K562 (cell line): ENCODE data around the gene CEP250. TPM values are rescaled to one million over a fixed set of nuclear protein-coding genes. Genes with fewer than 3 reads are reported as not detected.

Experiments used
- ATAC-seq: fragments of 200-7000 bp; cut with Tn5 transposase; 3 replicates; pipeline ENCODE4 v1.9.1; 2020; ENCODE audit warnings: moderate library complexity
- BruUV-seq: library from RNA; stranded (reverse); fragments of 400-500 nt; replicated peaks from 2 replicates; lab custom pipeline; 2021; lab: Mats Ljungman, UMichigan
- CTCF ChIA-PET: fragments of 300-600 bp; formaldehyde crosslinking; extraction: SDS; loops from one replicate; lab custom pipeline; 2021; ENCODE audit warnings: low intra/inter-chr PET ratio; lab: Yijun Ruan, JAX
- POLR2A ChIA-PET: fragments of 300-600, 350-650 bp; sonication (Branson Sonifier 250); formaldehyde crosslinking; extraction: SDS; loops from one replicate; lab custom pipeline; 2021; ENCODE audit warnings: antibody characterized with exemption, inconsistent platforms; lab: Yijun Ruan, JAX
- DNase-seq, 4 experiments: peaks; one replicate each; pipeline versions ENCODE4 v3.0.0 to v3.0.0-alpha.2; 2011 to 2018; ENCODE audit warnings: low spot score in 3 of 4, mixed read lengths in 3 of 4; ENCODE audit errors: extremely low read depth in 1 of 4
- FAIRE-seq: peaks from 2 replicates; lab custom pipeline; 2011; peaks lifted over from hg19 to GRCh38; lab: Jason Lieb, UNC
- H2AFZ ChIP-seq: 2 replicates; pipeline ENCODE4 v1.6.0; 2011; ENCODE audit warnings: low read depth, low read length, control low read depth, inconsistent platforms
- H3K27ac ChIP-seq: fragments of 200-600 bp; 3 replicates; pipeline ENCODE4 v1.8.0; 2011; ENCODE audit warnings: low read depth, mild to moderate bottlenecking, control low read depth, inconsistent platforms, low read length, moderate library complexity, mixed read lengths; ENCODE audit errors: extremely low read depth
- H3K27me3 ChIP-seq, 2 experiments: fragments of 300-600 bp in 1 of 2; 2 replicates in 1 of 2; 3 replicates in 1 of 2; pipeline versions ENCODE4 v1.6.0 to v1.8.0; 2011; ENCODE audit warnings: inconsistent platforms in 2 of 2, low read length in 2 of 2, mild to moderate bottlenecking in 1 of 2, mixed read lengths in 1 of 2, moderate library complexity in 1 of 2; ENCODE audit not compliant: control insufficient read depth in 2 of 2, insufficient read depth in 2 of 2
- H3K36me3 ChIP-seq: fragments of 300-600 bp; 3 replicates; pipeline ENCODE4 v1.8.0; 2011; ENCODE audit warnings: mild to moderate bottlenecking, low read length, inconsistent platforms; ENCODE audit not compliant: control insufficient read depth, insufficient read depth
- H3K4me1 ChIP-seq, 2 experiments: fragments of 200-600 bp in 1 of 2; replicated peaks in 1 of 2; 2 replicates in 1 of 2; 3 replicates in 1 of 2; pipeline versions ENCODE4 v1.5.1 to v1.8.0; 2011; ENCODE audit warnings: inconsistent platforms in 2 of 2, low read length in 2 of 2, mild to moderate bottlenecking in 1 of 2, mixed read lengths in 1 of 2, moderate library complexity in 1 of 2; ENCODE audit not compliant: control insufficient read depth in 2 of 2, insufficient read depth in 2 of 2
- H3K4me2 ChIP-seq: 2 replicates; pipeline ENCODE4 v1.6.1; 2011; ENCODE audit warnings: low read length, control low read depth, inconsistent platforms, mixed read lengths; ENCODE audit not compliant: insufficient read depth
- H3K4me3 ChIP-seq: fragments of 200-600 bp; sonication (generic), shearing (Covaris generic); 2 replicates; pipeline ENCODE4 v1.5.1; 2016; ENCODE audit warnings: control low read depth, inconsistent platforms
- H3K79me2 ChIP-seq: fragments of 200-600 bp; 3 replicates; pipeline ENCODE4 v1.8.0; 2011; ENCODE audit warnings: low read length, inconsistent platforms; ENCODE audit not compliant: control insufficient read depth, insufficient read depth
- H3K9ac ChIP-seq, 2 experiments: 2 replicates each; pipeline versions ENCODE4 v1.6.0 to v1.6.1; 2011; ENCODE audit warnings: low read depth in 2 of 2, low read length in 2 of 2, control low read depth in 1 of 2, inconsistent platforms in 1 of 2, mild to moderate bottlenecking in 1 of 2, mixed read lengths in 1 of 2; ENCODE audit not compliant: insufficient read depth in 1 of 2
- H3K9me1 ChIP-seq: one replicate; pipeline ENCODE4 v1.6.0; 2011; ENCODE audit warnings: inconsistent platforms, mild to moderate bottlenecking, low read length, moderate library complexity; ENCODE audit not compliant: control insufficient read depth, insufficient read depth
- H3K9me3 ChIP-seq: replicated peaks from 2 replicates; pipeline ENCODE4 v1.5.1; 2011; ENCODE audit warnings: low read depth, low read length, inconsistent platforms; ENCODE audit not compliant: control insufficient read depth, insufficient read depth
- H4K20me1 ChIP-seq: replicated peaks from 2 replicates; pipeline ENCODE4 v1.6.1; 2011; ENCODE audit warnings: low read length, inconsistent platforms, mixed read lengths; ENCODE audit not compliant: control insufficient read depth, insufficient read depth
- KLF13 ChIP-seq: fragments of 450-650 bp; IDR thresholded peaks from 2 replicates; pipeline ENCODE4 v1.6.1; 2016; ENCODE audit warnings: missing genetic modification characterization, low read depth, mild to moderate bottlenecking, missing compliant biosample characterization, moderate library complexity, borderline replicate concordance
- L3MBTL2 ChIP-seq: fragments of 450-650 bp; IDR thresholded peaks from 2 replicates; pipeline ENCODE4 v1.6.1; 2016; ENCODE audit warnings: mild to moderate bottlenecking, moderate library complexity
- OTX1 ChIP-seq: fragments of 450-650 bp; formaldehyde crosslinking; IDR thresholded peaks from 2 replicates; pipeline ENCODE4 v1.4.0; 2022; ENCODE audit warnings: mild to moderate bottlenecking
- PTTG1 ChIP-seq: fragments of 450-650 bp; IDR thresholded peaks from 2 replicates; pipeline ENCODE4 v1.6.1; 2016; ENCODE audit warnings: low read depth, mild to moderate bottlenecking, missing genetic modification characterization, missing compliant biosample characterization
- ZNF174 ChIP-seq: fragments of 250-450 bp; sonication (Bioruptor Pico); IDR thresholded peaks from 2 replicates; pipeline ENCODE4 v1.4.0; 2020; ENCODE audit warnings: mild to moderate bottlenecking
- ZNF263 ChIP-seq: sonication (generic); formaldehyde crosslinking; IDR thresholded peaks from 2 replicates; pipeline ENCODE4 v1.8.0; 2022; ENCODE audit warnings: mild to moderate bottlenecking, missing genetic modification reagents, borderline replicate concordance
- ZNF398 ChIP-seq: fragments of 250-450 bp; sonication (Bioruptor Pico); IDR thresholded peaks from 2 replicates; pipeline ENCODE4 v1.8.0; 2021; ENCODE audit warnings: moderate library complexity, mild to moderate bottlenecking, inconsistent platforms
- ZNF57 ChIP-seq: fragments of 450-650 bp; formaldehyde crosslinking; IDR thresholded peaks from 2 replicates; pipeline ENCODE4 v1.4.0; 2020; ENCODE audit warnings: mild to moderate bottlenecking, moderate library complexity
- ZNF655 ChIP-seq: fragments of 250-450 bp; sonication (Bioruptor Pico); IDR thresholded peaks from 2 replicates; pipeline ENCODE4 v1.5.0; 2021
- ZSCAN29 ChIP-seq: fragments of 450-650 bp; IDR thresholded peaks from 2 replicates; pipeline ENCODE4 v1.6.1; 2017
- ZZZ3 ChIP-seq: fragments of 450-650 bp; IDR thresholded peaks from 2 replicates; pipeline ENCODE4 v1.6.1; 2016; ENCODE audit warnings: antibody characterized with exemption, mild to moderate bottlenecking, moderate library complexity
- WGBS: fragments of 100-300 bp; shearing (Covaris generic); methylation state at CpG from one replicate; pipeline ENCODE4 v1.1.6; 2016; ENCODE audit warnings: low coverage, mixed read lengths; ENCODE audit not compliant: insufficient coverage; ENCODE audit errors: missing lambda C conversion rate; 5-methylcytosine and 5-hydroxymethylcytosine counted together
- in situ Hi-C: fragments of 300-500 bp; cut with MboI; formaldehyde crosslinking; loops from 4 replicates; pipeline ENCODE4 v1.15.0; 2018; ENCODE audit warnings: inconsistent platforms, mixed read lengths
- intact Hi-C: fragments of 100-400 bp; cut with micrococcal nuclease; formaldehyde crosslinking; loops from 2 replicates; pipeline ENCODE4 v1.14.2; 2022
- polyA plus RNA-seq, 8 experiments: library from polyadenylated mRNA; depleted of rRNA in 4 of 8; stranded (reverse) in 5 of 8; unstranded in 3 of 8; fragments of >200 nt; fragmentation: Nextera tagmentation in 2 of 8; fragmentation: Illumina TruSeq in 1 of 8; extraction: Ambion mirVana in 2 of 8; extraction: Trizol in 1 of 8; gene quantifications; 2 replicates each; pipeline versions ENCODE4 v1.2.1 to v1.2.3, GENCODE V29; 2011 to 2014; ENCODE audit warnings: inconsistent platforms in 1 of 8, missing spikeins in 1 of 8
- total RNA-seq, 7 experiments: library from RNA; depleted of rRNA in 6 of 7; stranded (reverse); fragments of >200 nt in 6 of 7; fragmentation: Illumina TruSeq in 2 of 7; extraction: Trizol in 2 of 7; gene quantifications; 2 replicates each; pipeline versions ENCODE4 v1.2.1 to v1.2.3, GENCODE V29; 2011 to 2021; ENCODE audit warnings: low replicate concordance in 1 of 7

CEP250 gene
- total and polyA plus RNA-seq, 9 of the 15 experiments (the other 6 are each of a cell fraction or from before 2014, with no cell fraction given) = 2.5 to 41.9 (median 20.5) TPM

GRCh38 chr20:35487479-35487878 is 32.1 kb downstream of the CEP250 start:
- intact Hi-C loops = no loop called here
- H3K9me3 ChIP-seq = no peaks in the 10 kb centered on the region
- H3K79me2 ChIP-seq = no peaks in the 10 kb centered on the region
- no peak overlapping the region for H3K4me2 ChIP-seq
- H3K9me1 ChIP-seq = no peaks in the 10 kb centered on the region
- TF ChIP-seq L3MBTL2 = no peak
- no peak for TF ChIP-seq ZNF174
- FAIRE-seq (no peak), ATAC-seq (no peak), DNase-seq (no peak)
- no peaks in the 10 kb centered on the region for H3K4me1 ChIP-seq
- BruUV-seq = no TSS peak
- no peak overlapping the region for H2AFZ ChIP-seq
- H3K27ac ChIP-seq = no peak overlapping the region
- H3K36me3 ChIP-seq = peaks cover 68% of the 10 kb centered on the region; the same call in 1 of the 3 replicates
- POLR2A ChIA-PET = interaction anchor here (1.5 kb wide), 1 partner anchor 10 kb away, joined by 3 read pairs; no protein-coding TSS in a partner anchor
- H3K9ac ChIP-seq = no peak overlapping the region
- H4K20me1 ChIP-seq = no peaks in the 10 kb centered on the region
- H3K4me3 ChIP-seq = no peak overlapping the region
- no peaks in the 10 kb centered on the region for H3K27me3 ChIP-seq
- in situ Hi-C loops = no loop called here
- CTCF ChIA-PET = no interaction called here
- WGBS = 96% methylated on average over 4 of the region's 4 CpGs

- Histone ChIP-seq H3K27ac (no peak overlapping the region), H3K27me3 (no peaks in the 10 kb centered on the region), H3K79me2 (no peaks in the 10 kb centered on the region), H3K4me2 (no peak overlapping the region), H2AFZ (no peak overlapping the region), H3K9ac (no peak overlapping the region), H3K4me3 (no peak overlapping the region), H4K20me1 (no peaks in the 10 kb centered on the region), H3K36me3 (peaks cover 70% of the 10 kb centered on the region; the same call in 2 of the 3 replicates), H3K4me1 (no peaks in the 10 kb centered on the region), H3K9me1 (no peaks in the 10 kb centered on the region), H3K9me3 (no peaks in the 10 kb centered on the region)
- 86% methylated on average over 5 of the region's 5 CpGs for WGBS
- FAIRE-seq (no peak), ATAC-seq (no peak), DNase-seq (no peak)
- intact Hi-C loops (no loop called here), in situ Hi-C loops (no loop called here)
- TF ChIP-seq OTX1 (CRISPR knock-in tag) (no peak), ZZZ3 (no peak), ZNF57 (CRISPR knock-in tag) (no peak), ZNF655 (CRISPR knock-in tag) (no peak), ZNF398 (CRISPR knock-in tag) (no peak), KLF13 (tag) (no peak), ZSCAN29 (no peak), PTTG1 (no peak), ZNF263 (CRISPR knock-in tag) (no peak)
- BruUV-seq = no TSS peak
- CTCF ChIA-PET = no interaction called here
- POLR2A ChIA-PET = interaction anchor here (0.6 kb wide), 1 partner anchor 519 kb away, joined by 3 read pairs; no protein-coding TSS in a partner anchor
These were observed 34.3 kb downstream of the CEP250 start for GRCh38 chr20:35489717-35490116.
